Left forelimb (tissue), 1 donor: Measurements from ENCODE around the gene FAM89A.
"Not testable (repeated sequence)": the region's sequence is repeated elsewhere in the genome, so short reads cannot be mapped to it uniquely, and the experiment has no call there.

Source experiments
- DNase-seq: peaks from one replicate; pipeline ENCODE4 v3.0.0-alpha.2; 2018; ENCODE audit warnings: low spot score

FAM89A gene

DNA sequence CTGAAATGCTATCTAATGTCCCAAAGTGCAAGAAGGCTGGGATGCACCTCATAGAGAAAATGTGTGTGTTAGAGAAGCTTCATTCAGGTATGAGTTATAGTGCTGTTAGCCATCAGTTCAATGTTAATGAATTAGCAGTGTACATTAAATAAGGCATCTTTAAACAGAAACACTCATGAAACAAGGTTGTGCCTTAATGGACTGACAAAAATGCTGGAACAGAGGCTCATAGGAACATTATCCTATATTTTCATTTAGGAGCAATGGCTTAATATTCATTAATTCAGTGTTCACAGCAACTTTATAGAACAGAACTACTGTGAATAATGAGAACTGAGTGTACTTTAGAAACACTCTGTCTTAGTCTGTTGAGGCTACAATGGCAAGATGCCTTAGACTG lies 15.2 kb upstream of the FAM89A start:
- no peak for DNase-seq

GRCh38 chr1:231053493-231054162 lies 13.6 kb upstream of the FAM89A start:
- no peak for DNase-seq

- DNase-seq = no peak
Observed at GRCh38 chr1:231052777-231053176, 12.7 kb upstream of the FAM89A start.

- not testable (repeated sequence) for DNase-seq
Observed at GRCh38 chr1:231050932-231051331, 10.9 kb upstream of the FAM89A start.

- DNase-seq = no peak
Observed at GRCh38 chr1:231050395-231050794, 10.3 kb upstream of the FAM89A start.

- DNase-seq = no peak
Observed at GRCh38 chr1:231049121-231049979, 9.3 kb upstream of the FAM89A start.

DNA sequence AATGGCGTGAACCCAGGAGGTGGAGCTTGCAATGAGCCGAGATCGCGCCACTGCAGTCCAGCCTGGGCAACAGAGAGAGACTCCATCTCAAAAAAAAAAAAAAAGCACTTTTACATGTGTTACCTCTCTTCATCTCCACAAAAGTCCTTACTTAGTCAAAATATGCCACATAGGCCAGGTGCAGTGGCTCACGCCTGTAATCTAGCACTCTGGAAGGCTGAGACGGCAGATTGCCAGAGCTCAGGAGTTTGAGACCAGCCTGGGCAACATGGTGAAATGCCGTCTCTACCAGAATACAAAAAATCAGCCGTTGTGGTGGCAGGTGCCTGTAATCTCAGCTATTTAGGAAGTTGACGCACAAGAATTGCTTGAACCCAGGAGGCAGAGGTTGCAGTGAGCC lies 8.4 kb upstream of the FAM89A start:
- DNase-seq = not testable (repeated sequence)

DNA sequence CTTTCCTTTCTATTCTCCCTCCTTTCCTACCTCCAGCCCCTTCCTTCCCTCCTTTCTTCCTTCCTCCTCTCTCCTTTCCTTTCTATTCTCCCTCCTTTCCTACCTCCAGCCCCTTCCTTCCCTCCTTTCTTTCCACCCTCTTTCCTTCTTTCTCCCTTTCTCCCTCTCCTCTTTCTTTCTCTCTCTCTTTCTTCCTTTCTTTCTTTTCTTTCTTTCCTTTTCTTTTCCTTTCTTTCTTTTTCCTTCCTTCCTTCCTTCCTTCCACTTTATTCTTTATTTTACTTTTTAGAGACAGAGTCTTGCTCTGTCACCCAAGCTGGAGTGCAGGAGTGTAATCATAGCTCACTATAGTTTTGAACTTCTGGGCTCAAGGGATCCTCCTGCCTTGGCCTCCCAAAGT lies 7.5 kb upstream of the FAM89A start:
- not testable (repeated sequence) for DNase-seq

GRCh38 chr1:231046730-231047395 lies 6.8 kb upstream of the FAM89A start:
- no peak for DNase-seq

GRCh38 chr1:231045921-231046729 lies 6.1 kb upstream of the FAM89A start:
- not testable (repeated sequence) for DNase-seq

- DNase-seq = no peak
Observed at GRCh38 chr1:231045286-231045685, 5.2 kb upstream of the FAM89A start.

DNA sequence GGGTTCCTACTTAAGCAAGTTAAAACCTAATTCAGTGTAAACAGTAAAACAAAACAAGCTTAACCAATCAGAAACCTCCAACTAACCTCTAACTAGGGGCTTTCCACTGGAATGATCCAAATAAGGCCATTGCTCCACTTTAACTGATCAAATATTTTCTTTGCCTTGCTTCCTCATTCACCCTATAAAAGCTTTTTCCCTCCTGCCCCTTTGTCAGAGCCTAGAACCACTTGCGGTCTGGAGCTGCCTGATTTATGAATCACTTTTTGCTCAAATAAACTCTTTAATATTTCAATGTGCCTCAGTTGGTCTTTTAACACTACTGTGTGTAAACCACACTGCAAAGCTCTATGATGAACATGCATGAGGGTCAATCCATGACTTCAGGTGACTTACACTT lies 4.5 kb upstream of the FAM89A start:
- no peak for DNase-seq

DNA sequence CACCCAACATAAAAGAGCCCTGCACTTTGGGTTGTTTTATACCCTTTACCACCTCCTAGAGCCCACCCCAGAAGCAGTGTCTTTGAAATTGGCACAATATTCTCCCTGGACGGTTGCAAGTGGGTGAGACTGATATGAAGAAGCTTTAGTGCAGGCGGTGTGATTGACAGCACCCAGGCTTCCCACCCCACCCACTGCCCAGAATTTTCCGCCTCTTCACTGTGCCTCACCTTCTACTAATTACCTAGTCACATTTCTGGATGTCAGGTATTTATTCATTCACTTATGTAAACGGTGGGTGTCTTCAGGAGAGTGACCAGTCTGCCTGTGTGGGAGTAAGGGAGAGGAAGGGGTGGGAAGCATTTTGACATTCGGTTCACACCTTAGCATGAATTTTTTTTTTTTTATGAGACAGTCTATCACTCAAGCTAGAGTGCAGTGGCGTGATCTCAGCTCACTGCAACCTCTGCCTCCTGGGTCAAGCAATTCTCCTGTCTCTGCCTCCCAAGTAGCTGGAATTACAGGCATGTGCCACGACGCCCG lies 1.7 kb upstream of the FAM89A start:
- DNase-seq = no peak

DNA sequence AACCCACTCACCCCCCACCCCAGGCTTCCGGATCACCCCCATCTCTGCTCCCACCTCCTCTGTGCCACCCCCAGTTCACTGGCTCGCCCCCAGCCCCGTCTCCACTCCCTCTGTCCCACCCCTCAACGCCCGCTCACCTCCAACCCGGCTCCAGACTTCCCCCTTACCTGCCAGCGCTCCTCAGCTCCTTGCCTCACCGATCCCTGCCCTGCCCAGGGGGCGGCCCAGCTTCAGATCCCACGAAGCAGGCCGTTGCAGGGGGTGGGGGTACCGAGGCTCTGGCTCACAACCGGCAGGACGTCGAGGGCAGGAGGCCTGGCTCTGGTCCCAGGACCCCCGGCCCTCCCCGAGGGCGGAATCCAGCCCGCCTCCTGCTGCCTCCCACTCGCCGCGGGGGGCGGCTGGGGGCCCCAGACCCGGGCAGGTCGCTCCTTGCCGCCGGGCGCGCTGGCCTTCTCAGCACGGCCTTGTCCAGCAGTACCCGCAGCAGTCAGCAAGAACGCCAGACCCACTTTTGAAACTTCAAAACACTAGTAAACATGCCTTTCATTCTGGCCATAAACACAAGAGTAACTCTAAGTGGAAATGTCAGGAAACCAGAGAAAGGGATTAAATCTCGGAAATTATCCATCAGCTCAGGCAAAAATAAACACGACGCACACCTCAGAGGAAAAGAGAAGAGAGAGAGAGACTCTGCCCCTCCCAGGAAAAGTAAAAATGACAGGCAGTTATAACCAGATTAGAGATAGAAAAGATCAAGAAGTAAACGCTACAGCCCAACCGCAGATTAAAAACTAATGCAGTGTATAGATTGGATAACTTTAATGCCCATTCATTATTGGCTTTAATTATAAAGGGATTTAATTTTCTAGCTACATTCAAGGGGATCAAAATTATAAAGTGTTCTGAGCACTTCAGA lies 1.0 kb upstream of the FAM89A start:
- DNase-seq = no peak

GRCh38 chr1:231039161-231040018 lies 664 bp downstream of the FAM89A start:
- DNase-seq = peak; percentile 72

- no peak for DNase-seq
Observed at GRCh38 chr1:231037585-231038517, 2.2 kb downstream of the FAM89A start.

DNA sequence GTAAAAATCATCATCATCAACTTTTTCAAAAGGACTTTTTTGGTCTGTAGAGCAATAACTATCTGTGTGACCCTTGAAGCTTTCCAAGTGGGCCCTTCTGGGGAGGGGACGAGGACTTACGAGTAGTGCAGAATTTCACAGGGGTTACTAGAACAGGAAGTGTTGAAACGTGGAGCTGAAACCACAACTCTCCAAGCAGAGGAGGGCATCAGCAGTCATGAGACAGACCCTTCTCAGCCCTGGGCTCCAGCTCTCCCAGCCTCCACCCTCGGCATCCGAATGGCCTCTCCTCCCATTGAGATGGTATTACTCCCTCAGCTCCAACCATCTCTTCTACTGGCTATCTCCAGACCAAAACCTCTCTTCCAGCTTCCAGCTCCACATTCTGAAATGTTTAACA lies 3.6 kb downstream of the FAM89A start:
- no peak for DNase-seq

DNA sequence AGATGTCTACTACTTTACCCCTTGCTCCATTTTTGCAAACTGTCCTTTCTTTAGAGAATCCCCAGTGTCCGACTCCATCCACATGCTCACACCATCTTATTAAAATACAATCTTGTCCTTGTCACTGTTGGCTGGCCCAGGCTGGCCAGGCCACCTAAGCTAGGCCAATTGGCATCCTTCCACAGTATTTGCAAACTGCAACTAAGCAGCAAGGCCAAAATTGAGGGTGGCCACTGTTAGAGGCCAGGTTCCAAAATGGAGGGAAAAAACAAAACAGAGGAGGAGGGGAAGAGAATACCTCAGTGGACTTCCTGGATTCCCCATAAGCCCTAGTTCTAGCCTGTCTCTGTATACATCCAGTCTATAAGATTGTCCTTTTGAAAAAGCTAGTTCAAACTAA lies 4.3 kb downstream of the FAM89A start:
- DNase-seq = no peak

GRCh38 chr1:231032963-231033362 lies 7.1 kb downstream of the FAM89A start:
- no peak for DNase-seq
